ENCODE measurements around the gene SCLY. TPM values are rescaled to one million over a fixed set of nuclear protein-coding genes. Genes with fewer than 3 reads are reported as not detected.

SCLY gene
- total and polyA plus RNA-seq, 2 of the 13 experiments (the other 11 are each of a cell fraction or from before 2014, with no cell fraction given) = 27.9 to 38.6 TPM

- no peaks in the 10 kb centered on the region for H3K36me3 ChIP-seq (replicated peaks in 1 of 2; ENCODE audit: control insufficient read depth in 1 of 2, insufficient read depth in 2 of 2, low read length in 2 of 2)
- peaks cover 9 to 46% of the 10 kb centered on the region in 2 experiments for H3K27me3 ChIP-seq (ENCODE audit: control insufficient read depth in 1 of 2, insufficient read depth in 2 of 2, low read length in 2 of 2)
- FAIRE-seq (no peak), ATAC-seq (no peak), DNase-seq (ENCODE audit: low spot score) (no peak)
- intact Hi-C loops (cut with micrococcal nuclease; ENCODE audit: unreplicated experiment) = loop anchor here (2.0 to 5.0 kb wide), 2 partner anchors 45 to 138 kb away; partner anchors contain the start of genes SCLY and UBE2F
- BruUV-seq (replicated peaks) = no TSS peak
- no peak overlapping the region for H3K9ac ChIP-seq (ENCODE audit: insufficient read depth, low read depth, low read length)
- peak overlapping the region; percentile 95 for H3K4me2 ChIP-seq (ENCODE audit: low read depth, low read length)
- in situ Hi-C loops (cut with HindIII; ENCODE audit: extremely low pct_ligation_motif_present, low pct_unique_long_range_greater_than_20kb) = loop anchor here (5.0 kb wide), 1 partner anchor 248 kb away; the partner anchor contains the start of gene RAMP1
- H3K4me1 ChIP-seq (ENCODE audit: insufficient read depth, low read length) = peaks cover 56% of the 10 kb centered on the region
- no peaks in the 10 kb centered on the region for H4K20me1 ChIP-seq (ENCODE audit: insufficient read depth, low read length)
- no peak overlapping the region for H2AFZ ChIP-seq (ENCODE audit: low read length)
- H3K27ac ChIP-seq (ENCODE audit: extremely low read length, insufficient read depth, low read length) = no peak overlapping the region
- 62% methylated on average over 19 of the region's 28 CpGs for WGBS (ENCODE audit: low lambda C conversion rate)
- H3K79me2 ChIP-seq (ENCODE audit: insufficient read depth, low read length) = no peaks in the 10 kb centered on the region
- peak overlapping the region in 1 of 3 experiments; percentile 14; a peak in 1 of 6 replicates for H3K4me3 ChIP-seq (replicated peaks in 1 of 3; ENCODE audit: insufficient read depth in 1 of 3, low read depth in 2 of 3, low read length in 3 of 3)
- CTCF ChIA-PET (ENCODE audit: low intra/inter-chr PET ratio, low total read pairs) = interaction anchor here (1.0 kb wide), 1 partner anchor 182 kb away, joined by 5 read pairs; no protein-coding TSS in a partner anchor
- no peaks in the 10 kb centered on the region for H3K9me3 ChIP-seq (ENCODE audit: low read length)
- POLR2A ChIA-PET = interaction anchor here (0.9 to 1.4 kb wide), 4 partner anchors 41 to 247 kb away, joined by 3 to 6 read pairs (median 4); partner anchors contain the start of gene SCLY
- no peak for TF ChIP-seq EHMT2 (IDR thresholded peaks at IDR 0.05; ENCODE audit: borderline replicate concordance, low read depth, low read length)
- TF ChIP-seq FIP1L1 (IDR thresholded peaks at IDR 0.05; ENCODE audit: borderline replicate concordance, insufficient read depth, low read depth, low read length) = no peak
- TF ChIP-seq UBTF (CRISPR knock-in tag; IDR thresholded peaks at IDR 0.05) = peak; percentile 41; the same call in 1 of the 2 replicates
- TF ChIP-seq ZSCAN21 (CRISPR knock-in tag; IDR thresholded peaks at IDR 0.05; ENCODE audit: borderline replicate concordance) = no peak
- peak; percentile 13; the same call in 1 of the 2 replicates for TF ChIP-seq GABPB1 (CRISPR knock-in tag; IDR thresholded peaks at IDR 0.05)
- TF ChIP-seq ZNF484 (CRISPR knock-in tag; IDR thresholded peaks at IDR 0.05; ENCODE audit: borderline replicate concordance, low read depth) = no peak
- TF ChIP-seq IRF1 (CRISPR knock-in tag; IDR thresholded peaks at IDR 0.05; ENCODE audit: low read depth) = no peak
- TF ChIP-seq RBM39 (IDR thresholded peaks at IDR 0.05; ENCODE audit: low read depth, low read length, poor library complexity, severe bottlenecking) = peak; percentile 27
- no peak for TF ChIP-seq ATRX (CRISPR knock-in tag; IDR thresholded peaks at IDR 0.05; ENCODE audit: borderline replicate concordance)
- no peak for TF ChIP-seq ZNF343 (CRISPR knock-in tag; IDR thresholded peaks at IDR 0.05)
- 0 out of 2 replicates have a peak, but pooled peaks have one; percentile 33 for TF ChIP-seq ZNF138 (CRISPR knock-in tag; IDR thresholded peaks at IDR 0.05; ENCODE audit: low read depth)
- no peak for TF ChIP-seq THRA (CRISPR knock-in tag; IDR thresholded peaks at IDR 0.05; ENCODE audit: borderline replicate concordance)
- 0 out of 2 replicates have a peak, but pooled peaks have one; percentile 9 for TF ChIP-seq MTF2 (CRISPR knock-in tag; IDR thresholded peaks at IDR 0.05; ENCODE audit: borderline replicate concordance)
- no peak for TF ChIP-seq ZNF7 (CRISPR knock-in tag; IDR thresholded peaks at IDR 0.05)
- TF ChIP-seq BRD4 (CRISPR knock-in tag; IDR thresholded peaks at IDR 0.05) = no peak
- TF ChIP-seq REXO4 (CRISPR knock-in tag; IDR thresholded peaks at IDR 0.05; ENCODE audit: borderline replicate concordance) = no peak
- TF ChIP-seq RAD51 (IDR thresholded peaks at IDR 0.05; ENCODE audit: borderline replicate concordance) = no peak
- TF ChIP-seq ZMYM2 (CRISPR knock-in tag; IDR thresholded peaks at IDR 0.05) = no peak
- no peak for TF ChIP-seq HNRNPL (IDR thresholded peaks at IDR 0.05; ENCODE audit: low read depth, low read length)
Measured at GRCh38 chr2:238105506-238106338, 44.9 kb downstream of the SCLY start.
